Gastroesophageal sphincter (tissue), 4 donors: ENCODE results near the gene ELMO1. TPM values are rescaled to one million over a fixed set of nuclear protein-coding genes. Genes with fewer than 3 reads are reported as not detected.

ENCODE experiments used
- ATAC-seq: fragments of 150-250 bp; one replicate; pipeline ENCODE4 v1.9.1; 2016; ENCODE audit warnings: mild to moderate bottlenecking, moderate library complexity
- H3K27ac ChIP-seq, 4 donors: fragments of 200-600 bp; sonication (generic) in 3 of 4; 1 replicate in 3 of 4; 2 replicates in 1 of 4; pipeline ENCODE4 v1.5.1; 2016 to 2019
- H3K27me3 ChIP-seq: fragments of 200-600 bp; sonication (generic); one replicate; pipeline ENCODE4 v1.5.1; 2019
- H3K36me3 ChIP-seq, 2 donors: fragments of 200-600 bp; sonication (generic); one replicate each; pipeline ENCODE4 v1.5.1; 2019; ENCODE audit warnings: control low read depth in 1 of 2
- H3K4me1 ChIP-seq, 3 donors: fragments of 200-600 bp; sonication (generic); 1 replicate in 2 of 3; 2 replicates in 1 of 3; pipeline ENCODE4 v1.5.1; 2016 to 2019; ENCODE audit warnings: control low read depth in 2 of 3
- H3K4me3 ChIP-seq, 2 donors: fragments of 200-600 bp; sonication (generic); one replicate each; pipeline ENCODE4 v1.5.1; 2019; ENCODE audit warnings: mild to moderate bottlenecking in 1 of 2, moderate library complexity in 1 of 2
- H3K9me3 ChIP-seq, 3 donors: fragments of 200-600 bp; sonication (generic); one replicate each; pipeline ENCODE4 v1.5.1; 2017 to 2019; ENCODE audit warnings: control low read depth in 2 of 3
- CTCF ChIP-seq, 4 experiments: fragments of 200-600 bp in 2 of 4; fragments of 450-650 bp in 2 of 4; sonication (generic) in 1 of 4; IDR thresholded peaks; one replicate each; pipeline ENCODE4 v1.5.1; 2017 to 2019; ENCODE audit warnings: antibody characterized with exemption in 4 of 4, mild to moderate bottlenecking in 2 of 4, moderate library complexity in 2 of 4
- EP300 ChIP-seq: sonication (generic); formaldehyde crosslinking; IDR thresholded peaks from one replicate; pipeline ENCODE4 v1.6.1; 2017; ENCODE audit warnings: antibody characterized with exemption, mild to moderate bottlenecking
- POLR2A ChIP-seq, 2 donors: fragments of 450-650 bp; IDR thresholded peaks; one replicate each; pipeline ENCODE4 v1.6.1; 2017; ENCODE audit warnings: antibody characterized with exemption in 2 of 2, mild to moderate bottlenecking in 2 of 2, moderate library complexity in 1 of 2
- POLR2AphosphoS5 ChIP-seq: sonication (generic); formaldehyde crosslinking; IDR thresholded peaks from one replicate; pipeline ENCODE4 v1.6.1; 2017; ENCODE audit warnings: antibody characterized with exemption
- WGBS, 2 donors: methylation state at CpG; one replicate each; pipeline ENCODE4 v1.1.5; 2018; ENCODE audit warnings: low coverage in 1 of 2; 5-methylcytosine and 5-hydroxymethylcytosine counted together
- total RNA-seq, 4 donors: library from RNA; depleted of rRNA; stranded (reverse); fragments of >200 nt; gene quantifications; one replicate each; pipeline ENCODE4 v1.1.0, GENCODE V29; 2016

Gene ELMO1
- total RNA-seq, 4 donors from 2014 or later = 22.1 to 54.0 (median 42.7) TPM

- Histone ChIP-seq H3K27ac (peak overlapping the region in 3 of 4 donors; percentile 51 to 66 (median 60)), H3K9me3 (no peaks in the 10 kb centered on the region), H3K36me3 (no peaks in the 10 kb centered on the region), H3K27me3 (peaks cover 19% of the 10 kb centered on the region), H3K4me1 (peaks cover 0 to 40% (median 22%) of the 10 kb centered on the region in 3 donors), H3K4me3 (no peak overlapping the region)
- 25 to 32% methylated on average over 1 to 3 of the region's 3 CpGs for WGBS, 2 donors
- ATAC-seq = no peak
- TF ChIP-seq CTCF (IDR thresholded peaks at IDR 0.05) = no peak
- no peak for TF ChIP-seq POLR2AphosphoS5
- TF ChIP-seq EP300 = no peak
- no peak for TF ChIP-seq POLR2A (IDR thresholded peaks at IDR 0.05)
These were observed 7.3 kb downstream of the ELMO1 start for GRCh38 chr7:37441386-37441760.

- ATAC-seq = peak; percentile 36
- Histone ChIP-seq H3K27me3 (peaks cover 14% of the 10 kb centered on the region), H3K9me3 (no peaks in the 10 kb centered on the region), H3K36me3 (no peaks in the 10 kb centered on the region), H3K4me1 (peaks cover 0 to 40% (median 20%) of the 10 kb centered on the region in 3 donors), H3K4me3 (no peak overlapping the region), H3K27ac (peak overlapping the region; percentile 7 to 66 (median 56))
- no peak for TF ChIP-seq POLR2A (IDR thresholded peaks at IDR 0.05)
- no peak for TF ChIP-seq CTCF (IDR thresholded peaks at IDR 0.05)
- no peak for TF ChIP-seq POLR2AphosphoS5
- no peak for TF ChIP-seq EP300
- 36 to 77% methylated on average over 4 to 8 of the region's 8 CpGs for WGBS, 2 donors
These were observed 7.8 kb downstream of the ELMO1 start for GRCh38 chr7:37440738-37441385.

GRCh38 chr7:37439653-37440026 lies 9.0 kb downstream of the ELMO1 start:
- no peaks in the 10 kb centered on the region for H3K9me3 ChIP-seq
- peak overlapping the region in 1 of 4 donors; percentile 43 for H3K27ac ChIP-seq
- no peak for ATAC-seq
- 50% methylated on average over 1 of the region's 1 CpG for WGBS, 2 donors
- H3K27me3 ChIP-seq = peaks cover 7% of the 10 kb centered on the region
- TF ChIP-seq POLR2AphosphoS5 (no peak), POLR2A (IDR thresholded peaks at IDR 0.05) (no peak)
- H3K4me1 ChIP-seq = peaks cover 0 to 40% (median 18%) of the 10 kb centered on the region in 3 donors
- H3K4me3 ChIP-seq = no peak overlapping the region
- H3K36me3 ChIP-seq = no peaks in the 10 kb centered on the region

GRCh38 chr7:37438906-37439652 lies 9.6 kb downstream of the ELMO1 start:
- 68 to 78% methylated on average over 4 of the region's 4 CpGs for WGBS, 2 donors
- H3K4me1 ChIP-seq = peaks cover 0 to 40% (median 18%) of the 10 kb centered on the region in 3 donors
- no peak for ATAC-seq

GRCh38 chr7:37435156-37435855 lies 13.4 kb downstream of the ELMO1 start:
- no peaks in the 10 kb centered on the region for H3K9me3 ChIP-seq
- H3K27ac ChIP-seq = no peak overlapping the region
- no peak overlapping the region for H3K4me3 ChIP-seq
- H3K36me3 ChIP-seq = no peaks in the 10 kb centered on the region
- H3K4me1 ChIP-seq = peaks cover 0 to 18% (median 4%) of the 10 kb centered on the region in 3 donors
- TF ChIP-seq CTCF (IDR thresholded peaks at IDR 0.05) = no peak
- no peak for TF ChIP-seq EP300
- no peak for TF ChIP-seq POLR2A (IDR thresholded peaks at IDR 0.05)
- no peak for TF ChIP-seq POLR2AphosphoS5
- no peak for ATAC-seq
- WGBS, 2 donors = 90% methylated on average over 6 of the region's 6 CpGs
- no peaks in the 10 kb centered on the region for H3K27me3 ChIP-seq

More at GRCh38 chr7:37438906-37439652, 9.6 kb downstream of the ELMO1 start:
- Histone ChIP-seq H3K27ac (peak overlapping the region in 1 of 4 donors; percentile 35), H3K9me3 (no peaks in the 10 kb centered on the region), H3K27me3 (peaks cover 3% of the 10 kb centered on the region), H3K4me3 (no peak overlapping the region), H3K36me3 (no peaks in the 10 kb centered on the region)
- no peak for TF ChIP-seq EP300
